DOHH2 (cell line): ENCODE results near the gene PHAF1.

Experiments
- H3F3A ChIP-seq: fragments of 200-600 bp; sonication (generic), shearing (Covaris generic); 2 replicates; pipeline ENCODE4 v1.6.0; 2016; ENCODE audit warnings: antibody characterized with exemption, mild to moderate bottlenecking; ENCODE audit not compliant: control insufficient read depth, insufficient read depth
- H3K27ac ChIP-seq: fragments of 200-600 bp; sonication (generic); 2 replicates; pipeline ENCODE4 v1.5.1; 2014; ENCODE audit warnings: low read depth, mild to moderate bottlenecking, low read length, moderate library complexity
- H3K27me3 ChIP-seq: fragments of 200-600 bp; sonication (generic); 2 replicates; pipeline ENCODE4 v1.6.1; 2014; ENCODE audit warnings: mild to moderate bottlenecking, low read length, mixed read lengths; ENCODE audit not compliant: control insufficient read depth
- H3K36me3 ChIP-seq: fragments of 200-600 bp; sonication (generic); 2 replicates; pipeline ENCODE4 v1.6.1; 2014; ENCODE audit warnings: mild to moderate bottlenecking, low read length, moderate library complexity, mixed read lengths; ENCODE audit not compliant: control insufficient read depth
- H3K4me1 ChIP-seq: fragments of 200-600 bp; sonication (generic); 2 replicates; pipeline ENCODE4 v1.6.1; 2014; ENCODE audit warnings: mild to moderate bottlenecking, low read length, mixed read lengths; ENCODE audit not compliant: control insufficient read depth
- H3K4me2 ChIP-seq: fragments of 200-600 bp; sonication (generic); 2 replicates; pipeline ENCODE4 v1.6.0; 2014; ENCODE audit warnings: mild to moderate bottlenecking, low read length, moderate library complexity
- H3K4me3 ChIP-seq: fragments of 200-600 bp; sonication (generic); 2 replicates; pipeline ENCODE4 v1.5.1; 2014; ENCODE audit warnings: mild to moderate bottlenecking, low read length, mixed read lengths
- H3K79me2 ChIP-seq: fragments of 200-600 bp; sonication (generic); 2 replicates; pipeline ENCODE4 v1.6.1; 2014; ENCODE audit warnings: mild to moderate bottlenecking, low read length, mixed read lengths; ENCODE audit not compliant: control insufficient read depth
- H3K9me2 ChIP-seq: fragments of 200-600 bp; sonication (generic); replicated peaks from 2 replicates; pipeline ENCODE4 v1.6.1; 2014; ENCODE audit warnings: mild to moderate bottlenecking, low read length, mixed read lengths; ENCODE audit not compliant: control insufficient read depth
- H3K9me3 ChIP-seq: fragments of 200-600 bp; sonication (generic); 2 replicates; pipeline ENCODE4 v1.6.1; 2014; ENCODE audit warnings: antibody characterized with exemption, low read length, mixed read lengths; ENCODE audit not compliant: control insufficient read depth, insufficient read depth
- H4K20me1 ChIP-seq: fragments of 200-600 bp; sonication (generic); 2 replicates; pipeline ENCODE4 v1.6.0; 2014; ENCODE audit warnings: low read depth, mild to moderate bottlenecking, antibody characterized with exemption, low read length, moderate library complexity; ENCODE audit not compliant: control insufficient read depth, insufficient read depth
- EZH2phosphoT487 ChIP-seq: fragments of 200-600 bp; sonication (generic); IDR thresholded peaks from 2 replicates; pipeline ENCODE4 v1.6.1; 2017; ENCODE audit warnings: borderline replicate concordance, mild to moderate bottlenecking, antibody characterized with exemption, low read length, moderate library complexity, mixed read lengths
- TF ChIP-seq, protein P1 (sequence below): fragments of 200-600 bp; sonication (generic); IDR thresholded peaks from one replicate; pipeline ENCODE4 v1.5.1; 2014; ENCODE audit warnings: antibody characterized with exemption, mild to moderate bottlenecking, low read depth, low read length; ENCODE audit not compliant: poor library complexity, severe bottlenecking

PHAF1 gene

DNA sequence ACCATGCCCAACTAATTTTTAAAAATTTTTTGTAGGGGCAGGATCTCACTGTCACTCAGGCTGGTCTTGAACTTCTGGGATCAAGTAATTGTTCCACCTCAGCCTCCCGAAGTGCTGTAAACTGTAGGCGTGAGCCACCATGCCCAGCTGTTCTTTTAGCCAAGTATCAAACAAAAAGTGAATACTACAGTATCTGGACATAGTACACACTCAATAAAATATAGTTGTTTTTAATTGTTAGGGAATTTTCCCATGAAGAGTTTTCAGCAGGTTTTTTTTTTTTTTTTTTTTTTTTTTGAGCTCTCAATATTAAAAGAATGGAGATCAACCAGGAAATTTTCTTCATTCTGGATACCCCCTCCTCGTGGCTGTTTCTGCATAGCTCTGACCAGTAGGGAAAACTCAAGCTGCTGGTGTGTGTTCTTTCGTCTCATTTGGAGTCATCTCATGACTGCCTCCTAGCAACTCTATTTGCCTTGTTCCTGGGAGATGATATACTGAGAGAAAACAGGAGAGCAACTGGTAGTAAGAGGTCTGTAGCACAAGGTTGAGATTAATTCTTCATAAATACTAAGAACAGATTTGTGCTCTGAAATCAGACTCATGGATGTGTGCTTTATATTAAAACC lies 16.5 kb upstream of the PHAF1 start:
- Histone ChIP-seq H3K9me3 (no peaks in the 10 kb centered on the region), H3K4me2 (no peak overlapping the region), H3K4me1 (no peaks in the 10 kb centered on the region), H3K79me2 (peaks cover 4% of the 10 kb centered on the region; the same call in 1 of the 2 replicates), H3K27ac (no peak overlapping the region), H3K9me2 (no peaks in the 10 kb centered on the region), H3K27me3 (no peaks in the 10 kb centered on the region), H4K20me1 (no peaks in the 10 kb centered on the region), H3K36me3 (peaks cover 17% of the 10 kb centered on the region), H3F3A (peaks cover 4% of the 10 kb centered on the region; the same call in 1 of the 2 replicates), H3K4me3 (no peak overlapping the region)
- TF ChIP-seq, protein P1, sequence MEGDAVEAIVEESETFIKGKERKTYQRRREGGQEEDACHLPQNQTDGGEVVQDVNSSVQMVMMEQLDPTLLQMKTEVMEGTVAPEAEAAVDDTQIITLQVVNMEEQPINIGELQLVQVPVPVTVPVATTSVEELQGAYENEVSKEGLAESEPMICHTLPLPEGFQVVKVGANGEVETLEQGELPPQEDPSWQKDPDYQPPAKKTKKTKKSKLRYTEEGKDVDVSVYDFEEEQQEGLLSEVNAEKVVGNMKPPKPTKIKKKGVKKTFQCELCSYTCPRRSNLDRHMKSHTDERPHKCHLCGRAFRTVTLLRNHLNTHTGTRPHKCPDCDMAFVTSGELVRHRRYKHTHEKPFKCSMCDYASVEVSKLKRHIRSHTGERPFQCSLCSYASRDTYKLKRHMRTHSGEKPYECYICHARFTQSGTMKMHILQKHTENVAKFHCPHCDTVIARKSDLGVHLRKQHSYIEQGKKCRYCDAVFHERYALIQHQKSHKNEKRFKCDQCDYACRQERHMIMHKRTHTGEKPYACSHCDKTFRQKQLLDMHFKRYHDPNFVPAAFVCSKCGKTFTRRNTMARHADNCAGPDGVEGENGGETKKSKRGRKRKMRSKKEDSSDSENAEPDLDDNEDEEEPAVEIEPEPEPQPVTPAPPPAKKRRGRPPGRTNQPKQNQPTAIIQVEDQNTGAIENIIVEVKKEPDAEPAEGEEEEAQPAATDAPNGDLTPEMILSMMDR: no peak
- no peak for TF ChIP-seq EZH2phosphoT487

- Histone ChIP-seq H3K4me3 (no peak overlapping the region), H3K36me3 (peaks cover 22% of the 10 kb centered on the region), H3K4me2 (no peak overlapping the region), H3K9me2 (no peaks in the 10 kb centered on the region), H3K9me3 (no peaks in the 10 kb centered on the region), H3K27ac (no peak overlapping the region), H3F3A (peaks cover 8% of the 10 kb centered on the region), H3K4me1 (no peaks in the 10 kb centered on the region), H3K79me2 (no peaks in the 10 kb centered on the region; the same call in 1 of the 2 replicates), H3K27me3 (no peaks in the 10 kb centered on the region), H4K20me1 (no peaks in the 10 kb centered on the region)
- TF ChIP-seq EZH2phosphoT487: no peak
- TF ChIP-seq, protein P1: no peak
These were observed 11.1 kb upstream of the PHAF1 start for GRCh38 chr16:67098599-67098998.

DNA sequence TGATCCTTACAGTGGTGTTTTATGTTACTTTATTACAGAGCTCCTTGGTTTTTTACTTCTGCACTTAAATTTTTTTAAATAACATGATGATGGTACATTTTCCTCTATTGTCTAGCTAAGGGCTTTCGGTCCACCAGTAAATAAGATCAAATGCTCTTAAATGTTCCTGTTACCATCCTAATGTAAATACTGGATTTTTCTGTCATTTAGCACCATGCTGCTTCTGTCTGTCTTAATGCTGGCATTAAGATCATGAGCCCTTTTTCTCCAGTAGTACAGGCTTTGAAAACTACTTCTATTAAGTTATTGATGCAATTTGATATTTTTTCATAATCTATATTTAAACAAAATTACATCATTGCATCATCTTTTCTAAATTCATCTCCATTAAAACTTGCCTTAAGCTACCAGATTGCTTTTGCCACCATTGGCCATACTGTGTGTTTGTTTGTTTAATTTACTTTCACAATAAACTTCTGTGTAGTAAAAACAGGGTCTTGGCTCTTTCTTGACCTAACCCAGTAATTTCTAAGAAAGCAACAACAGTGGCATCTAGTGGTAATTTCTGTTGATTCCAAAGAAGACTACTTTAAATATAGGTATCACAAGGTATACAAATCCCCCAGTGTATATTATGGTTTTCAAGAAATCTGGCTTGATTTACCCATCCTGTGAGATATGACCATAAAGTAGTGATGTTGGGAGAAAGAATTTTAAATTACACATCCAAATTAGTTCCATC lies 9.0 kb upstream of the PHAF1 start:
- H3K4me3 ChIP-seq: no peak overlapping the region
- H3K79me2 ChIP-seq: no peaks in the 10 kb centered on the region
- H3K27ac ChIP-seq: no peak overlapping the region
- peaks cover 8% of the 10 kb centered on the region for H3F3A ChIP-seq
- H4K20me1 ChIP-seq: no peaks in the 10 kb centered on the region
- TF ChIP-seq, protein P1: peak; percentile 38
- no peak for TF ChIP-seq EZH2phosphoT487
- no peak overlapping the region for H3K4me2 ChIP-seq
- H3K27me3 ChIP-seq: no peaks in the 10 kb centered on the region
- H3K4me1 ChIP-seq: no peaks in the 10 kb centered on the region
- H3K36me3 ChIP-seq: peaks cover 19% of the 10 kb centered on the region
- H3K9me2 ChIP-seq: no peaks in the 10 kb centered on the region
- H3K9me3 ChIP-seq: no peaks in the 10 kb centered on the region
